HG02588 (cell line): ENCODE data around the gene CCDC121.
A peak's percentile ranks its signal among the peaks of the same experiment; 100 is the strongest.
"Not testable (repeated sequence)": the region's sequence is repeated elsewhere in the genome, so short reads cannot be mapped to it uniquely, and the experiment has no call there.

Experiments
- ATAC-seq: cut with Tn5 transposase; IDR thresholded peaks from one replicate; pipeline ENCODE4 v1.9.1; 2021; ENCODE audit warnings: mild to moderate bottlenecking, moderate library complexity; ENCODE audit not compliant: unreplicated experiment

The CCDC121 gene

GRCh38 chr2:27638037-27638637, 9.3 kb upstream of the CCDC121 start:
- no peak for ATAC-seq

- ATAC-seq, result no peak
Measured at GRCh38 chr2:27636766-27637165, 8.0 kb upstream of the CCDC121 start.

GRCh38 chr2:27634291-27634690, 5.5 kb upstream of the CCDC121 start:
- no peak for ATAC-seq

GRCh38 chr2:27630257-27630656, 1.4 kb upstream of the CCDC121 start:
- ATAC-seq, result not testable (repeated sequence)

GRCh38 chr2:27627963-27628766, 647 bp downstream of the CCDC121 start:
- ATAC-seq, result peak; percentile 8

- not testable (repeated sequence) for ATAC-seq
Measured at GRCh38 chr2:27626921-27627320, 1.9 kb downstream of the CCDC121 start.

GRCh38 chr2:27626323-27626722, 2.5 kb downstream of the CCDC121 start:
- not testable (repeated sequence) for ATAC-seq

GRCh38 chr2:27624943-27625342, 3.9 kb downstream of the CCDC121 start:
- no peak for ATAC-seq

GRCh38 chr2:27622921-27623384, 5.9 kb downstream of the CCDC121 start:
- no peak for ATAC-seq

- no peak for ATAC-seq
Measured at GRCh38 chr2:27621524-27621923, 7.3 kb downstream of the CCDC121 start.

- no peak for ATAC-seq
Measured at GRCh38 chr2:27615316-27615715, 13.5 kb downstream of the CCDC121 start.

- no peak for ATAC-seq
Measured at GRCh38 chr2:27613985-27614384, 14.8 kb downstream of the CCDC121 start.

GRCh38 chr2:27606611-27607010, 22.2 kb downstream of the CCDC121 start:
- no peak for ATAC-seq

- ATAC-seq, result no peak
Measured at GRCh38 chr2:27596627-27597026, 32.2 kb downstream of the CCDC121 start.

- not testable (repeated sequence) for ATAC-seq
Measured at GRCh38 chr2:27595412-27595811, 33.4 kb downstream of the CCDC121 start.

GRCh38 chr2:27594020-27594703, 34.6 kb downstream of the CCDC121 start:
- ATAC-seq, result not testable (repeated sequence)

GRCh38 chr2:27593240-27593639, 35.6 kb downstream of the CCDC121 start:
- no peak for ATAC-seq

- no peak for ATAC-seq
Measured at GRCh38 chr2:27591745-27592144, 37.1 kb downstream of the CCDC121 start.

GRCh38 chr2:27588308-27588707, 40.5 kb downstream of the CCDC121 start:
- no peak for ATAC-seq

GRCh38 chr2:27587025-27587424, 41.8 kb downstream of the CCDC121 start:
- ATAC-seq, result no peak

- ATAC-seq, result no peak
Measured at GRCh38 chr2:27584597-27584996, 44.2 kb downstream of the CCDC121 start.
